Testis (tissue), 2 donors: ENCODE data around the gene KLHL33.

ENCODE experiments used
- CTCF ChIP-seq, 3 experiments: fragments of 450-650 bp in 2 of 3; fragments of 200-600 bp in 1 of 3; sonication (generic) in 1 of 3; IDR thresholded peaks; one replicate each; pipeline ENCODE4 v1.5.1; 2016 to 2019; ENCODE audit warnings: antibody characterized with exemption in 3 of 3, mild to moderate bottlenecking in 2 of 3, moderate library complexity in 1 of 3
- POLR2A ChIP-seq: fragments of 450-650 bp; IDR thresholded peaks from one replicate; pipeline ENCODE4 v1.6.1; 2017; ENCODE audit warnings: antibody characterized with exemption, mild to moderate bottlenecking, moderate library complexity

- TF ChIP-seq CTCF (IDR thresholded peaks at IDR 0.05) (no peak), POLR2A (no peak)
Observed at GRCh38 chr14:20461225-20462141, 25.5 kb upstream of the KLHL33 start, which contains the start of gene PIP4P1.
